ENCODE results near the gene ARHGAP24. TPM values are rescaled to one million over a fixed set of nuclear protein-coding genes. Genes with fewer than 3 reads are reported as not detected.

ARHGAP24 gene
- total RNA-seq, 1 experiment from 2014 or later, result 2.1 TPM

GRCh38 chr4:85761803-85762528 is 287.0 kb downstream of the ARHGAP24 start:
- POLR2A ChIA-PET, result no interaction called here
- TF ChIP-seq USF2 (CRISPR knock-in tag; IDR thresholded peaks at IDR 0.05), result no peak
- no peak for TF ChIP-seq CDX4 (CRISPR knock-in tag; IDR thresholded peaks at IDR 0.05; ENCODE audit: borderline replicate concordance)
- TF ChIP-seq RELA (CRISPR knock-in tag; IDR thresholded peaks at IDR 0.05; ENCODE audit: borderline replicate concordance), result no peak
- no peak for TF ChIP-seq JAZF1 (CRISPR knock-in tag; IDR thresholded peaks at IDR 0.05)
- TF ChIP-seq AFF4 (CRISPR knock-in tag; IDR thresholded peaks at IDR 0.05; ENCODE audit: borderline replicate concordance), result no peak
- TF ChIP-seq E2F4 (CRISPR knock-in tag; IDR thresholded peaks at IDR 0.05; ENCODE audit: borderline replicate concordance, low read depth), result no peak

GRCh38 chr4:85762529-85762871 is 287.6 kb downstream of the ARHGAP24 start:
- ChIA-PET POLR2A (no interaction called here), CTCF (interaction anchor here (2.1 kb wide), 1 partner anchor 34 kb away, joined by 11 read pairs; no protein-coding TSS in a partner anchor)
- DNase-seq (ENCODE audit: low spot score) (no peak), ATAC-seq (no peak)
- Mint-ChIP-seq H3K9me3 (no peaks in the 10 kb centered on the region), H3K27me3 (ENCODE audit: low read depth) (no peaks in the 10 kb centered on the region), H3K27ac (no peak overlapping the region), H3K4me3 (no peak overlapping the region), H3K4me1 (peaks cover 55% of the 10 kb centered on the region), H3K36me3 (no peaks in the 10 kb centered on the region)
- TF ChIP-seq RORB (CRISPR knock-in tag; IDR thresholded peaks at IDR 0.05) (no peak), PRDM15 (CRISPR knock-in tag; IDR thresholded peaks at IDR 0.05) (no peak), FOXP4 (CRISPR knock-in tag; IDR thresholded peaks at IDR 0.05) (no peak), ZNF317 (CRISPR knock-in tag; IDR thresholded peaks at IDR 0.05; ENCODE audit: borderline replicate concordance, low read depth) (no peak), USF2 (CRISPR knock-in tag; IDR thresholded peaks at IDR 0.05) (no peak), IRF1 (CRISPR knock-in tag; IDR thresholded peaks at IDR 0.05) (no peak), OVOL2 (CRISPR knock-in tag; IDR thresholded peaks at IDR 0.05; ENCODE audit: borderline replicate concordance) (no peak), ZNF121 (CRISPR knock-in tag; IDR thresholded peaks at IDR 0.05) (no peak), ZBTB21 (CRISPR knock-in tag; IDR thresholded peaks at IDR 0.05; ENCODE audit: borderline replicate concordance) (no peak), NFE2L1 (CRISPR knock-in tag; IDR thresholded peaks at IDR 0.05) (no peak), GTF2I (CRISPR knock-in tag; conservative IDR thresholded peaks at IDR 0.05) (no peak), ZNF512 (CRISPR knock-in tag; IDR thresholded peaks at IDR 0.05; ENCODE audit: borderline replicate concordance) (no peak)

More at GRCh38 chr4:85761803-85762528, 287.0 kb downstream of the ARHGAP24 start:
- Mint-ChIP-seq H3K27ac (no peak overlapping the region), H3K9me3 (no peaks in the 10 kb centered on the region), H3K4me3 (no peak overlapping the region), H3K27me3 (ENCODE audit: low read depth) (no peaks in the 10 kb centered on the region), H3K4me1 (peaks cover 51% of the 10 kb centered on the region), H3K36me3 (no peaks in the 10 kb centered on the region)
- DNase-seq (ENCODE audit: low spot score) (no peak), ATAC-seq (no peak)
- CTCF ChIA-PET, result interaction anchor here (2.1 kb wide), 1 partner anchor 35 kb away, joined by 11 read pairs; no protein-coding TSS in a partner anchor
